Measurements from ENCODE around the gene EIPR1. TPM values are rescaled to one million over a fixed set of nuclear protein-coding genes. Genes with fewer than 3 reads are reported as not detected.

Gene EIPR1
- total RNA-seq, 1 donor from 2014 or later, result 27.9 TPM

GRCh38 chr2:3176071-3176868 lies 201.3 kb downstream of the EIPR1 start:
- no peak for DNase-seq (ENCODE audit: low spot score in 2 of 2, unreplicated experiment in 2 of 2)
- peaks cover 4% of the 10 kb centered on the region for H3K4me1 Mint-ChIP-seq
- no peak overlapping the region for H3K4me3 Mint-ChIP-seq
- H3K9me3 Mint-ChIP-seq, result peaks cover 11% of the 10 kb centered on the region
- peaks cover 16% of the 10 kb centered on the region for H3K36me3 Mint-ChIP-seq
- no peak for TF ChIP-seq CTCF (IDR thresholded peaks at IDR 0.05; ENCODE audit: unreplicated experiment)
- no peak overlapping the region for H3K27ac Mint-ChIP-seq
- H3K27me3 Mint-ChIP-seq (ENCODE audit: low read depth), result no peaks in the 10 kb centered on the region

- Mint-ChIP-seq H3K4me1 (peaks cover 4% of the 10 kb centered on the region), H3K4me3 (no peak overlapping the region), H3K9me3 (peaks cover 4% of the 10 kb centered on the region), H3K36me3 (peaks cover 10% of the 10 kb centered on the region), H3K27ac (no peak overlapping the region), H3K27me3 (ENCODE audit: low read depth) (no peaks in the 10 kb centered on the region)
- no peak for TF ChIP-seq CTCF (IDR thresholded peaks at IDR 0.05; ENCODE audit: unreplicated experiment)
- no peak for DNase-seq (ENCODE audit: low spot score in 2 of 2, unreplicated experiment in 2 of 2)
Measured at GRCh38 chr2:3175568-3175955, 202.1 kb downstream of the EIPR1 start.

- no peak overlapping the region for H3K4me3 Mint-ChIP-seq
- H3K4me1 Mint-ChIP-seq, result peaks cover 4% of the 10 kb centered on the region
- no peaks in the 10 kb centered on the region for H3K9me3 Mint-ChIP-seq
- no peak overlapping the region for H3K27ac Mint-ChIP-seq
- no peaks in the 10 kb centered on the region for H3K27me3 Mint-ChIP-seq (ENCODE audit: low read depth)
- TF ChIP-seq CTCF (IDR thresholded peaks at IDR 0.05; ENCODE audit: unreplicated experiment), result no peak
- peaks cover 6% of the 10 kb centered on the region for H3K36me3 Mint-ChIP-seq
- no peak for DNase-seq (ENCODE audit: low spot score in 2 of 2, unreplicated experiment in 2 of 2)
Measured at GRCh38 chr2:3174626-3175567, 202.7 kb downstream of the EIPR1 start.

DNA sequence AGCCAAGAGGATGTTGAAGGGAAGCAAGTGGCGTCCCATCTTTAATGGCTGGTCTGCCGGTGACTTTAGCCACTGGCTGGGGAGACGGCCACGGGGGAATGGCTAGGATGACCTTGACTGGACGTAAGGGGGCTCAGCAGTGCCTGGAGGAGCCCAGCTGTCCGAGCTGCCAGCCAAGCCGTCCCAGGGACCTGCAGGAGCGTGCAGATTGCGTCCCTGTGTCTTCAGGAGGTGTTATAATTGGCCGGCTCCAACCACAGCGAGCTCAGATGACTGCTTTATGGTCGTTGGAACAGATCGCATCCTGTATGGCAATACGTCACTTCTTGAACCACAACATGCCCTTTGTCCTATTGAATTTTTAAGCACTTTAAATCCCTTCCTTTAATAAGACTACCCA lies 204.6 kb downstream of the EIPR1 start:
- H3K27ac Mint-ChIP-seq, result no peak overlapping the region
- no peaks in the 10 kb centered on the region for H3K9me3 Mint-ChIP-seq
- peaks cover 6% of the 10 kb centered on the region for H3K36me3 Mint-ChIP-seq
- no peak for TF ChIP-seq CTCF (IDR thresholded peaks at IDR 0.05; ENCODE audit: unreplicated experiment)
- H3K4me1 Mint-ChIP-seq, result peaks cover 19% of the 10 kb centered on the region
- no peak overlapping the region for H3K4me3 Mint-ChIP-seq
- DNase-seq (ENCODE audit: low spot score in 2 of 2, unreplicated experiment in 2 of 2), result no peak
- H3K27me3 Mint-ChIP-seq (ENCODE audit: low read depth), result no peaks in the 10 kb centered on the region

DNA sequence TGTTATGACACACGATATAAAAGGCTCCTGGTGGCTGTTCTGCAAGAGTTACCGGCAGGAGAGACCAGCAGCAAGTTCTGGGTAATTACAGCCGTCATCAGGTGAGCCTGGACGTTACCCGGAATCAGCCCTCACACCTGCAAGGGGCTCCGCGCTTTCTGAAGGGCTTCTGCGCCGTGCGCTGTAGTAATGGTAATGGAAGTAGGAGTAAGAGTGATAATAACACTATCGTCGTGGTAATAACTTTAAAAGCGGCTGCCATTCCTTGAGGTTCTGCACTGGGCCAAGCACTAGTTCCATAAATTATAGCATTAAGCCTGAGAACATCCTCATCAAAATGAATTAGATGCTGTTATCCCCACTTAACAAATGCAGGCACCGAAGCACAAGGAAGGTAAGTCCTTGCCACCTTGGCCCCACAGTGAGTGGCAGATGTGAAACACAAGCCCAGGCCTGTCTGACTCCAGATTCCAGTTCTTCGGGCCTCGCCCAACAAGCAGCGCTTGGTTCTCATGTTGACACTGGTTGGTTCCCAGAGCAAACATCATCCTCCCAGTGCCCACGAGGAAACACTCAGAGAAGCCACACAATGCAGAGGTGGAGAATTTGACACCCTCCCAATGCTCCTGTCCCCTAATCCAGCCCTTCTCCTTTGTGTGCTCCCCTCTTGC lies 205.2 kb downstream of the EIPR1 start:
- no peak for DNase-seq (ENCODE audit: low spot score in 2 of 2, unreplicated experiment in 2 of 2)
- H3K36me3 Mint-ChIP-seq, result peaks cover 6% of the 10 kb centered on the region
- TF ChIP-seq CTCF (IDR thresholded peaks at IDR 0.05; ENCODE audit: unreplicated experiment), result no peak
- H3K27ac Mint-ChIP-seq, result no peak overlapping the region
- H3K9me3 Mint-ChIP-seq, result no peaks in the 10 kb centered on the region
- no peak overlapping the region for H3K4me3 Mint-ChIP-seq
- H3K27me3 Mint-ChIP-seq (ENCODE audit: low read depth), result no peaks in the 10 kb centered on the region
- peaks cover 20% of the 10 kb centered on the region for H3K4me1 Mint-ChIP-seq

Measured in mesothelial cell of epicardium (in vitro differentiated cells).